Forelimb muscle (tissue), 1 donor: ENCODE measurements around the gene PGRMC1. TPM values are rescaled to one million over a fixed set of nuclear protein-coding genes. Genes with fewer than 3 reads are reported as not detected.

Source experiments
- polyA plus RNA-seq: library from polyadenylated mRNA; unstranded; fragments of 120-200 nt; gene quantifications from one replicate; pipeline ENCODE4 v1.2.1, GENCODE V29; 2013; ENCODE audit not compliant: insufficient read length

PGRMC1 gene
- polyA plus RNA-seq, 1 donor = 74.2 TPM

Other genes starting within 250 kb of the PGRMC1 start
- gene CT47C1, start 163.3 kb upstream of the PGRMC1 start, polyA plus RNA-seq = not detected
- 0.24 TPM for gene KIAA1210, start 108.5 kb upstream of the PGRMC1 start, polyA plus RNA-seq
- gene SLC25A43, start 163.1 kb downstream of the PGRMC1 start, polyA plus RNA-seq = 8.3 TPM
- gene SLC25A5, start 232.2 kb downstream of the PGRMC1 start, polyA plus RNA-seq = 154 TPM